Frontal cortex (tissue), 4 donors: ENCODE data around the gene TSPAN1. TPM values are rescaled to one million over a fixed set of nuclear protein-coding genes. Genes with fewer than 3 reads are reported as not detected.

Experiments
- DNase-seq, 2 donors: peaks; one replicate each; pipeline ENCODE4 v3.0.0; 2012; ENCODE audit warnings: low spot score in 2 of 2
- FAIRE-seq: peaks from 2 replicates; lab custom pipeline; 2012; peaks lifted over from hg19 to GRCh38; lab: Jason Lieb, UNC
- total RNA-seq: library from RNA; depleted of rRNA; stranded (reverse); fragments of >200 nt; gene quantifications from one replicate; pipeline ENCODE4 v1.2.3, GENCODE V29; 2014
- donor health status: control.
- donor health status: control.
- donor health status: control.

TSPAN1 gene
- 0.82 TPM for total RNA-seq

- FAIRE-seq (no peak), DNase-seq (no peak)
Measured at GRCh38 chr1:46174448-46175231, at the start of gene TSPAN1. TSPAN1 (plus strand) TSS chr1:46175087; CDS start chr1:46181108, 6,021 bp downstream.

GRCh38 chr1:46128344-46128743 is 46.5 kb upstream of the TSPAN1 start:
- DNase-seq (no peak), FAIRE-seq (no peak)

- FAIRE-seq (no peak), DNase-seq (no peak)
Measured at GRCh38 chr1:46130121-46130520, 44.8 kb upstream of the TSPAN1 start.

GRCh38 chr1:46130606-46131005 is 44.3 kb upstream of the TSPAN1 start:
- no peak for FAIRE-seq

GRCh38 chr1:46131093-46131492 is 43.8 kb upstream of the TSPAN1 start:
- FAIRE-seq, result no peak
- no peak for DNase-seq

More at GRCh38 chr1:46130606-46131005, 44.3 kb upstream of the TSPAN1 start:
- DNase-seq, result no peak

- no peak for FAIRE-seq
- DNase-seq, result no peak
Measured at GRCh38 chr1:46131712-46132528, 43.0 kb upstream of the TSPAN1 start.

- DNase-seq, result peak; percentile 86 to 92
- FAIRE-seq, result no peak
Measured at GRCh38 chr1:46132529-46133180, 42.2 kb upstream of the TSPAN1 start, which contains the start of gene PIK3R3. PIK3R3 (minus strand) TSS chr1:46132629; CDS start chr1:46131952, 677 bp downstream.

- FAIRE-seq (no peak), DNase-seq (no peak)
Measured at GRCh38 chr1:46133181-46133658, 41.7 kb upstream of the TSPAN1 start.

- DNase-seq (no peak), FAIRE-seq (no peak)
Measured at GRCh38 chr1:46133781-46134350, 41.0 kb upstream of the TSPAN1 start.

- FAIRE-seq (no peak), DNase-seq (no peak)
Measured at GRCh38 chr1:46134660-46135331, 40.1 kb upstream of the TSPAN1 start.

- DNase-seq, result no peak
- no peak for FAIRE-seq
Measured at GRCh38 chr1:46136711-46137110, 38.2 kb upstream of the TSPAN1 start.

- no peak for FAIRE-seq
- DNase-seq, result no peak
Measured at GRCh38 chr1:46137916-46138315, 37.0 kb upstream of the TSPAN1 start.

- no peak for FAIRE-seq
- no peak for DNase-seq
Measured at GRCh38 chr1:46148318-46148717, 26.6 kb upstream of the TSPAN1 start.

- DNase-seq (no peak), FAIRE-seq (no peak)
Measured at GRCh38 chr1:46150085-46150484, 24.8 kb upstream of the TSPAN1 start.

- FAIRE-seq (no peak), DNase-seq (no peak)
Measured at GRCh38 chr1:46152016-46152415, 22.9 kb upstream of the TSPAN1 start.

GRCh38 chr1:46153228-46153627 is 21.7 kb upstream of the TSPAN1 start:
- DNase-seq, result no peak
- no peak for FAIRE-seq

GRCh38 chr1:46153732-46154131 is 21.2 kb upstream of the TSPAN1 start:
- no peak for DNase-seq
- no peak for FAIRE-seq

GRCh38 chr1:46157916-46158311 is 17.0 kb upstream of the TSPAN1 start:
- FAIRE-seq (no peak), DNase-seq (no peak)
